Ishikawa (cell line): ENCODE data around the gene PDE3A.
A peak's percentile ranks its signal among the peaks of the same experiment; 100 is the strongest.

Source experiments
- CEBPB ChIP-seq: IDR thresholded peaks from 2 replicates; pipeline ENCODE4 v1.6.1; 2012
- CREB1 ChIP-seq: IDR thresholded peaks from 2 replicates; pipeline ENCODE4 v1.6.1; 2012; ENCODE audit warnings: low read depth
- EGR1 ChIP-seq: IDR thresholded peaks from 2 replicates; pipeline ENCODE4 v1.6.1; 2012
- EP300 ChIP-seq: IDR thresholded peaks from 2 replicates; pipeline ENCODE4 v1.6.1; 2012; ENCODE audit warnings: borderline replicate concordance
- FOXM1 ChIP-seq: IDR thresholded peaks from 2 replicates; pipeline ENCODE4 v1.6.1; 2012; ENCODE audit warnings: low read depth, borderline replicate concordance
- MAX ChIP-seq: IDR thresholded peaks from 2 replicates; pipeline ENCODE4 v1.6.1; 2012
- NFIC ChIP-seq: IDR thresholded peaks from 2 replicates; pipeline ENCODE4 v1.6.1; 2012
- RAD21 ChIP-seq: IDR thresholded peaks from 2 replicates; pipeline ENCODE4 v1.6.1; 2012; ENCODE audit warnings: low read depth
- REST ChIP-seq: IDR thresholded peaks from 2 replicates; pipeline ENCODE4 v1.6.1; 2012; ENCODE audit warnings: low read depth, mild to moderate bottlenecking
- TAF1 ChIP-seq: IDR thresholded peaks from 2 replicates; pipeline ENCODE4 v1.6.1; 2012; ENCODE audit warnings: low read depth, mild to moderate bottlenecking
- TCF12 ChIP-seq: IDR thresholded peaks from 2 replicates; pipeline ENCODE4 v1.6.1; 2012; ENCODE audit warnings: low read depth
- TEAD4 ChIP-seq: IDR thresholded peaks from 2 replicates; pipeline ENCODE4 v1.6.1; 2012
- USF1 ChIP-seq: IDR thresholded peaks from 2 replicates; pipeline ENCODE4 v1.6.1; 2012
- YY1 ChIP-seq: IDR thresholded peaks from 2 replicates; pipeline ENCODE4 v1.6.1; 2012; ENCODE audit warnings: low read depth
- ZBTB7A ChIP-seq: IDR thresholded peaks from 2 replicates; pipeline ENCODE4 v1.6.1; 2012; ENCODE audit warnings: low read depth

Gene PDE3A

DNA sequence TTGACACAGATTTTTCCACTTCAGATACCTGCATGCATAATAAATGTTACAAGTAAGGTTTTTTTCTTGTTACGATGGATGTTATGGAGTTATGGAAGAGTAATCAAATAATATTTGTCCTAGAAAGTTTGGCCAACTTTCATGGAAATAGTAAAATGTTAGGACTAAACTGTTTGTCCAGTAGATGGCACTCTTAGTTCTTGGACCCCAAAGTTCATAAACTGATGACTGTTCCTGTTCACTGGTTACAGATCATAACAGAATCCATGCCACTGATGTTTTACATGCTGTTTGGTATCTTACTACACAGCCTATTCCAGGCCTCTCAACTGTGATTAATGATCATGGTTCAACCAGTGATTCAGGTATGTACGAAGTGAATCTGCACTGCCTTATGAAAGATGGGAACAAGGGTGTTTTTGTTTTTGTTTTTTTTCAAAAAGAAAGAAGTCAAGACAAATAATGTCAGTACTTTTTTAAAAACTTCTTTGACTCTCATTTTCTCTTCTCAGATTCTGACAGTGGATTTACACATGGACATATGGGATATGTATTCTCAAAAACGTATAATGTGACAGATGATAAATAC is 278.0 kb downstream of the PDE3A start:
- TF ChIP-seq TEAD4: no peak
- peak; percentile 80 for TF ChIP-seq RAD21
- no peak for TF ChIP-seq CREB1
- no peak for TF ChIP-seq NFIC
- no peak for TF ChIP-seq FOXM1

DNA sequence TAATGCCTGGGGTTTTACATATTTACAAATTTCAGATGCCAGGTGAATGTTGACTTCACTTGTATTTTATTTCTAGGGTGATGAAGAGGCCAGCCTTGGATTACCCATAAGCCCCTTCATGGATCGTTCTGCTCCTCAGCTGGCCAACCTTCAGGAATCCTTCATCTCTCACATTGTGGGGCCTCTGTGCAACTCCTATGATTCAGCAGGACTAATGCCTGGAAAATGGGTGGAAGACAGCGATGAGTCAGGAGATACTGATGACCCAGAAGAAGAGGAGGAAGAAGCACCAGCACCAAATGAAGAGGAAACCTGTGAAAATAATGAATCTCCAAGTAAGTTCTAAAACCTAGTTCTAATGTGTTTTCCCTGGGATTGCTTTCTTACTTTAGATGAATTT is 285.5 kb downstream of the PDE3A start:
- no peak for TF ChIP-seq CREB1
- TF ChIP-seq EP300: no peak
- no peak for TF ChIP-seq TCF12
- no peak for TF ChIP-seq TAF1
- TF ChIP-seq TEAD4: no peak
- TF ChIP-seq RAD21: no peak
- no peak for TF ChIP-seq FOXM1
- no peak for TF ChIP-seq MAX
- no peak for TF ChIP-seq YY1
- no peak for TF ChIP-seq USF1

GRCh38 chr12:20656600-20656999 is 288.3 kb downstream of the PDE3A start:
- TF ChIP-seq ZBTB7A: no peak
- TF ChIP-seq REST: no peak
- no peak for TF ChIP-seq YY1

DNA sequence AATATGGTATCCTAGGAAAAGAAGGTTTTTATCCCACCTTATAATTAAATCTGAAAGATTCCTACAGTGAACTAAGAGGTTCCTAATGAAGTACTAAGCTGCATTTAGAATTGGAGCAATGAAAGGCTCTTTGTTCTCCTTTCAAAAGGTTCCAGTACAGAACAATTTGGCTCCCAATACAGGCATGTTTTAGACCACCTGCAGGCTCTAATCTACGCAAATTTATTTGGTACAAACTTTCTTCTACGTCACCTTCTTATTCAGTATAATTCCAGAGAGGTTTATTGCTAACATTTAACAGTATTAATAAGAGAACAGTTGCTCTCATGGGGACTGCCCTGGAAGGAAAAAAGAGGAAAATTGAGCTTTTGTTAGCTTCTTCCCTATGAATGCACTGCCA is 289.2 kb downstream of the PDE3A start:
- TF ChIP-seq RAD21: no peak
- no peak for TF ChIP-seq YY1
- no peak for TF ChIP-seq TCF12
- no peak for TF ChIP-seq NFIC
- no peak for TF ChIP-seq FOXM1
- TF ChIP-seq MAX: no peak
- TF ChIP-seq TEAD4: no peak
- TF ChIP-seq EP300: no peak
- TF ChIP-seq REST: no peak
- no peak for TF ChIP-seq TAF1
- no peak for TF ChIP-seq CREB1
- TF ChIP-seq ZBTB7A: no peak
- TF ChIP-seq USF1: no peak
- no peak for TF ChIP-seq EGR1
- no peak for TF ChIP-seq CEBPB

- TF ChIP-seq REST (no peak), YY1 (no peak), MAX (no peak), RAD21 (no peak), ZBTB7A (no peak), FOXM1 (no peak), EP300 (no peak), NFIC (no peak), EGR1 (no peak), CEBPB (no peak), TAF1 (no peak), TCF12 (no peak), USF1 (no peak), TEAD4 (no peak), CREB1 (no peak)
Measured at GRCh38 chr12:20681334-20681733, 313.0 kb downstream of the PDE3A start.
